Activated CD8-positive, alpha-beta memory T cell treated with anti-CD3 and anti-CD28 coated beads, Interleukin-2, amount 50 U/mL, for 24 hours (primary cell): ENCODE results near the gene PTPRN2.
"Not testable (repeated sequence)": the region's sequence is repeated elsewhere in the genome, so short reads cannot be mapped to it uniquely, and the experiment has no call there.

Experiments used
- DNase-seq: peaks from one replicate; pipeline ENCODE4 v3.0.0-alpha.2; 2020; ENCODE audit errors: extremely low read depth

The PTPRN2 gene

GRCh38 chr7:157850481-157851444 lies 736.9 kb downstream of the PTPRN2 start:
- no peak for DNase-seq

GRCh38 chr7:157849726-157850125 lies 737.9 kb downstream of the PTPRN2 start:
- no peak for DNase-seq

- DNase-seq: no peak
Observed at GRCh38 chr7:157849341-157849596, 738.4 kb downstream of the PTPRN2 start.

- no peak for DNase-seq
Observed at GRCh38 chr7:157848508-157849340, 738.9 kb downstream of the PTPRN2 start.

GRCh38 chr7:157847756-157848487 lies 739.7 kb downstream of the PTPRN2 start:
- not testable (repeated sequence) for DNase-seq

GRCh38 chr7:157846746-157847145 lies 740.9 kb downstream of the PTPRN2 start:
- not testable (repeated sequence) for DNase-seq

- DNase-seq: no peak
Observed at GRCh38 chr7:157846271-157846670, 741.4 kb downstream of the PTPRN2 start.

- DNase-seq: no peak
Observed at GRCh38 chr7:157845203-157845835, 742.3 kb downstream of the PTPRN2 start.

GRCh38 chr7:157844611-157845010 lies 743.0 kb downstream of the PTPRN2 start:
- DNase-seq: no peak

- no peak for DNase-seq
Observed at GRCh38 chr7:157844141-157844540, 743.5 kb downstream of the PTPRN2 start.

- no peak for DNase-seq
Observed at GRCh38 chr7:157843336-157844140, 744.1 kb downstream of the PTPRN2 start.

GRCh38 chr7:157841773-157842370 lies 745.8 kb downstream of the PTPRN2 start:
- DNase-seq: no peak

- no peak for DNase-seq
Observed at GRCh38 chr7:157840914-157841772, 746.5 kb downstream of the PTPRN2 start.

GRCh38 chr7:157840174-157840913 lies 747.3 kb downstream of the PTPRN2 start:
- DNase-seq: no peak

GRCh38 chr7:157839672-157840167 lies 747.9 kb downstream of the PTPRN2 start:
- DNase-seq: no peak

GRCh38 chr7:157839226-157839625 lies 748.4 kb downstream of the PTPRN2 start:
- DNase-seq: no peak

- DNase-seq: no peak
Observed at GRCh38 chr7:157837561-157837960, 750.1 kb downstream of the PTPRN2 start.

GRCh38 chr7:157837047-157837446 lies 750.6 kb downstream of the PTPRN2 start:
- DNase-seq: no peak
